Cardiac muscle cell (in vitro differentiated cells and primary cell): ENCODE results near the gene FAXDC2. TPM values are rescaled to one million over a fixed set of nuclear protein-coding genes. Genes with fewer than 3 reads are reported as not detected.

Experiments
- DNase-seq, 2 donors: peaks; one replicate each; pipeline versions ENCODE4 v3.0.0 to v3.0.0-alpha.2; 2010 to 2017; ENCODE audit warnings: low read depth in 1 of 2, low spot score in 1 of 2
- H3K27ac ChIP-seq: fragments of 200-600 bp; sonication (generic); 2 replicates; pipeline ENCODE4 v1.5.1; 2016
- H3K27me3 ChIP-seq: fragments of 200-600 bp; sonication (generic); 2 replicates; pipeline ENCODE4 v1.6.0; 2016; ENCODE audit warnings: control low read depth
- H3K36me3 ChIP-seq: fragments of 200-600 bp; sonication (generic); 2 replicates; pipeline ENCODE4 v1.5.1; 2016; ENCODE audit warnings: control low read depth
- H3K4me1 ChIP-seq: fragments of 200-600 bp; sonication (generic); 2 replicates; pipeline ENCODE4 v1.8.1; 2017; ENCODE audit warnings: low read depth, mild to moderate bottlenecking, mixed run types
- H3K4me3 ChIP-seq: fragments of 200-600 bp; sonication (generic); 2 replicates; pipeline ENCODE4 v1.5.1; 2016; ENCODE audit warnings: mild to moderate bottlenecking
- H3K9me3 ChIP-seq: fragments of 200-600 bp; sonication (generic); 2 replicates; pipeline ENCODE4 v1.5.1; 2017; ENCODE audit warnings: low read depth, mild to moderate bottlenecking, control low read depth
- polyA plus RNA-seq: library from polyadenylated mRNA; unstranded; fragments of >200 nt; fragmentation: Nextera tagmentation; extraction: Ambion mirVana; gene quantifications from 2 replicates; pipeline ENCODE4 v1.2.1, GENCODE V29; 2016
- total RNA-seq: library from RNA; depleted of rRNA; stranded (reverse); fragments of >200 nt; gene quantifications from 2 replicates; pipeline ENCODE4 v1.2.3, GENCODE V29; 2016
- TF ChIP-seq, protein P1 (sequence below): IDR thresholded peaks from 2 replicates; pipeline ENCODE4 v1.5.1; 2012; ENCODE audit warnings: low read depth, mild to moderate bottlenecking, low read length

Gene FAXDC2
- total and polyA plus RNA-seq, 2 experiments from 2014 or later = 25.1 to 39.4 TPM

DNA sequence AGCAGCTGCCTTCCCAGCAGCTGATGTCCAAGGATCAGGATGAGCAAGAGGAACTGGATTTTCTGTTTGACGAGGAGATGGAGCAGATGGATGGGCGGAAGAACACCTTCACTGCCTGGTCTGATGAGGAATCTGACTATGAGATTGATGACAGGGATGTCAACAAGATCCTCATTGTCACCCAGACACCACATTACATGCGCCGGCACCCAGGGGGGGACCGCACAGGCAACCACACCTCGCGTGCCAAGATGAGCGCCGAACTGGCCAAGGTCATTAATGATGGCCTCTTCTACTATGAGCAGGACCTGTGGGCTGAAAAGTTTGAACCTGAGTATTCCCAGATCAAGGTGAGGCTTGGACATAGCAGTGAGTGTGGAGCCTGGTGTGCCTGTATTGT, 48.4 kb downstream of the FAXDC2 start:
- TF ChIP-seq, protein P1, sequence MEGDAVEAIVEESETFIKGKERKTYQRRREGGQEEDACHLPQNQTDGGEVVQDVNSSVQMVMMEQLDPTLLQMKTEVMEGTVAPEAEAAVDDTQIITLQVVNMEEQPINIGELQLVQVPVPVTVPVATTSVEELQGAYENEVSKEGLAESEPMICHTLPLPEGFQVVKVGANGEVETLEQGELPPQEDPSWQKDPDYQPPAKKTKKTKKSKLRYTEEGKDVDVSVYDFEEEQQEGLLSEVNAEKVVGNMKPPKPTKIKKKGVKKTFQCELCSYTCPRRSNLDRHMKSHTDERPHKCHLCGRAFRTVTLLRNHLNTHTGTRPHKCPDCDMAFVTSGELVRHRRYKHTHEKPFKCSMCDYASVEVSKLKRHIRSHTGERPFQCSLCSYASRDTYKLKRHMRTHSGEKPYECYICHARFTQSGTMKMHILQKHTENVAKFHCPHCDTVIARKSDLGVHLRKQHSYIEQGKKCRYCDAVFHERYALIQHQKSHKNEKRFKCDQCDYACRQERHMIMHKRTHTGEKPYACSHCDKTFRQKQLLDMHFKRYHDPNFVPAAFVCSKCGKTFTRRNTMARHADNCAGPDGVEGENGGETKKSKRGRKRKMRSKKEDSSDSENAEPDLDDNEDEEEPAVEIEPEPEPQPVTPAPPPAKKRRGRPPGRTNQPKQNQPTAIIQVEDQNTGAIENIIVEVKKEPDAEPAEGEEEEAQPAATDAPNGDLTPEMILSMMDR = no peak
- Histone ChIP-seq H3K4me1 (peaks cover 6% of the 10 kb centered on the region), H3K9me3 (no peaks in the 10 kb centered on the region), H3K4me3 (no peak overlapping the region), H3K27ac (no peak overlapping the region), H3K27me3 (no peaks in the 10 kb centered on the region), H3K36me3 (peaks cover 85% of the 10 kb centered on the region)
- DNase-seq = no peak

DNA sequence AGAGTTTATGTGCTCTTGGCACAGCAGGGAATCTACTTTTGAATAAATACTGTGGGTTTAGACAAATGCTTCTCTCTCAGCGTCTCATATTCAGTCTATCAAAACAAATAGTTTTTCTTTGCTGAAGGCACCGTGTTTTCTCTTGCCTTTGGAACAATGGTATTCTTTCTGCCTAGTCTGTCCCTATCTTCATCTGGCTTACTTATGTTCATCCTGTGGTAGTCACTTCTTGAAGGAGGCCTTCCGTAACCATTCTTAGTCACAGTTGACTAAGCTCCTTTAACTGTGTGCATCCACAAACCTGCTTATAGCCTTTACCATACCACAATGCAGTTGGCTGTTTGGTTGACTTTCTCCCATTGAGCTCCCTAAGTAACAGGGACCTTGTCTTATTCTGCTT, 49.3 kb downstream of the FAXDC2 start:
- Histone ChIP-seq H3K9me3 (no peaks in the 10 kb centered on the region), H3K4me3 (no peak overlapping the region), H3K4me1 (peaks cover 6% of the 10 kb centered on the region), H3K27ac (peak overlapping the region; percentile 87), H3K36me3 (peaks cover 78% of the 10 kb centered on the region), H3K27me3 (no peaks in the 10 kb centered on the region)
- TF ChIP-seq, protein P1 = no peak
- no peak for DNase-seq

DNA sequence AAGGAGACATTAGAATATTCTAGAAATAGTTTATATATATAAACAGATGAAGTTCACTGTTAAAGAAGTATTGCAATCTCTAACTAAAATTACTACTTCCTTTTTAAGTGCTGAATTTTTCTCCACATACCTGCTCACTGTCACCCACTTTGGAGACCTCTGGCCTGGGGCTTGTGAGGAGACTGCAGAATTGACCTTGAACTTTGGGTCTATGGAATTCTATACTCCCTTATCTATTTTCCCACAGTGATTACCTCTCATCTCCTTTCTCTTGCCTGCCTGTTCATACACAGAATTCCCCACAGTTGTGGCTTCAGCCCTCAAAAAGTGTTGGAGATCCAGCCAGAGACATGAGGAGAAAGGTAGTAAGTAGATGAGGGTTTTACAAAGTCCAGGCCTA, 49.8 kb downstream of the FAXDC2 start:
- no peaks in the 10 kb centered on the region for H3K27me3 ChIP-seq
- no peak overlapping the region for H3K4me3 ChIP-seq
- H3K9me3 ChIP-seq = no peaks in the 10 kb centered on the region
- peak overlapping the region; percentile 87 for H3K27ac ChIP-seq
- TF ChIP-seq, protein P1 = no peak
- peak in 1 of 2 donors; percentile 29 for DNase-seq
- H3K36me3 ChIP-seq = peaks cover 73% of the 10 kb centered on the region
- H3K4me1 ChIP-seq = peaks cover 6% of the 10 kb centered on the region

DNA sequence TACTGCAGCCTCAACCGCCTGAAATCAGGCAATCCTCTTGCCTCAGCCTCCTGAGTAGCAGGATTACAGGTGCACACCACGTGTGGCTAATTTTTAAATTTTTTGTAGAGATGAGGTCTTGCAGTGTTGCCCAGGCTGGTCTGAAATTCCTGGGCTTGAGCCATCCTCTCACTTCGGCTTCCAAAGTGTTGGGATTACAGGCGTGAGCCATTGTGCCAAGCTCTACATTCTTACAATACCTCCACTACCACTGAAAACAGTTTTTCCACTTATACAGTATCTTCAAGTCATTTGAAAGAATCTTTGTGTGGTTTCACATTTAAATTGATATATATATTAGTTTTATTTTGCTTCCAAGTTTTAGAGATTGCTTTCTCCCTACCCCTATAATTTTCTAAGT, 52.6 kb downstream of the FAXDC2 start:
- Histone ChIP-seq H3K4me3 (no peak overlapping the region), H3K4me1 (peaks cover 11% of the 10 kb centered on the region), H3K9me3 (no peaks in the 10 kb centered on the region), H3K27me3 (no peaks in the 10 kb centered on the region), H3K36me3 (peaks cover 58% of the 10 kb centered on the region), H3K27ac (no peak overlapping the region)
- TF ChIP-seq, protein P1 = no peak
- no peak for DNase-seq

DNA sequence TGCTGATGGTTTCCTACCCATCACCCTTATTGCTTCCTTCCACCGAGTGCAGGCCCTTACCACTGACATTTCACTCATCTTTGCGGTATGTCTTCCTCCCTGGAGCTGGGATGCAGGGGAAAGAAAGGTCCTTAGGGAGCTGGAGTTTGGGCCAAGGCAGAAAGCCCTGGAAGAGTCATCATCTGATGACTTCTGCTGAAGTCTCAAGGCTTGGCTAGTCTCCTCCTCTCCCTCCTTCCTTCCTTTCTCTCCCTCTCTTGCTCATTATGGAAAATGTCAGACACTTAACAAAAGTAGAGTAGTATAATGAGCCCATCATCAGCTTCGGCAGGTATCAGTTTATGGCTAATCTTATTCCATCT, 55.2 kb downstream of the FAXDC2 start:
- Histone ChIP-seq H3K27me3 (no peaks in the 10 kb centered on the region), H3K36me3 (peaks cover 34% of the 10 kb centered on the region), H3K4me3 (no peak overlapping the region), H3K4me1 (peaks cover 7% of the 10 kb centered on the region), H3K27ac (peak overlapping the region; percentile 69), H3K9me3 (no peaks in the 10 kb centered on the region)
- TF ChIP-seq, protein P1 = no peak
- DNase-seq = peak in 1 of 2 donors; percentile 34
